Stimulated activated CD4-positive, alpha-beta T cell treated with anti-CD3 and anti-CD28 coated beads, Interleukin-4, amount 100 ng/mL, for 1 hour (primary cell): ENCODE measurements around the gene SH2D4B.

ENCODE experiments used
- DNase-seq: peaks from one replicate; pipeline ENCODE4 v3.0.0-alpha.2; 2020

SH2D4B gene

DNA sequence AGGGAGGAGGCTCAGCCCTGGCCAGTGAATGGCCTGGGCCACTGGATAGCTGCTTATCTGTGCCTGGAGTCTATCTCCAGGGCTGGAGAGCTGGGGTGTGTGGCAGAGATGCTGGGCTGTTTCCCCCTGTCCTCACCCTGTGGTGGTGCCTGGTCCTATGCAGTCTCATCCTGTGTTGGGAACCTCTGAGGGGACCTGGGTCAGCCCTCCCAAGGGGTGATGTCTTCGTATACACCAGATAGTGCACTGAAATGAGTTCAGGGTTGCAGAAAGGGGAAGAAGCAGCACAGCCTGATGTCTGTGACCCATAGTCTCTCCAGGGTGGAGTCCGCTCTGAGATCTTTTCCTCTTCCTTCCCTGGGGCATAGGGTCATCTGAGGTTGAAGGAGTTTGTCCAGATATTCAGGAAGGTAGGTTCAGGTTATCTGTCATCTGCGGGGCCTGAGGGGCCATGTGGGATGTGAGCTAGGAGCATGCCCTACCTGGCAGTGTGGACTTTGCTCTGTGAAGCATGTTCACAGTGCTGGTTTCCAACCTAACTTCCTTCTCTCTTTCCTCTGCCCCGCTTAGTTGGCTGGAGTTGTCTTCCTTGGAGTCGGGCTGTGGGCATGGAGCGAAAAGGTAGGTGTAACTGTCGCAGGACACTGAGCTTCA lies 33.4 kb upstream of the SH2D4B start:
- no peak for DNase-seq

DNA sequence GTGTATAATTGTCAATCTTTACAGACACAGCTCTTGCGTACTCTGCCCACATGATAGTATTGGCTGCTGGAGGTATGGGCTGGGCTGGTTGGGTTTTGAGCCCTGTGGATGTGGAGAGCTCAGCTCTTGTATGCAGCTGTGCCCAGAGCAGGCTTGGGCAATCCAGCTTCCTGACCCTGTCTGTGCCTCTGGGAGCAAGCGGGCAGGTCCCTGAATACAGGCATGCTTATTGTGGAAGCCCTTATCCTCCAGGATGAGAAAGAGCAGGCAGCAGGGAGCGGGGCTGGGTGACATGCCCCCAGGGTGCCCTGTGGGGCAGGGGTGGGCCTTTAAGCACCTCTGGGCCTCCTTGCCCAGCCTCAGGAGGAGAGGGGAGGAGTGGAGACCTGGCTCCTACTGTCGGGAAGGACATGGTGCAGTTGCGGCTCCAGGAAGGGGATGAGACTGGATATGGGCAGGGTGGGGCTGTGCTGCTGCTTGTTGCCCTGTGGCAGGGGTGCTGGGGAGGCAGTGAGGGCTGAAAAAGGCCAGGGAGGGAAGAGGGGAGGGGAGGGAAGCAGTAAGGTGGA lies 32.7 kb upstream of the SH2D4B start:
- DNase-seq: no peak

DNA sequence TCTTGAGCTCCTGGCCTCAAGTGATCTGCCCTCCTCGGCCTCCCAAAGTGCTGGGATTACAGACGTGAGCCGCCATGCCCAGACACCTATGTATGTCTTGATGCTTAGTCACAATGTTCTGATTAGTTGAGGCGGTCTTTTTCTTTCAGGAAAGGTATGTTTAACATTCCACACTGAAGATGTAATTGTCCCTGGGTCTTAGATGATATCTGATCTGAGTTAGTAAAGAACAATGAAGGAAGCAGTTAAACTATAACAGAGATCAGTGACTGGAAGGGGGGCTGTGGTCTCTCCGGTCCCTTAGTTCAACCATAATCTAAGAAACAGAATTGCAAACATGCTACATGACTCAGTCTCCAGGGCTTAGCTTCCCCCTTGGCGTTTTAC lies 31.5 kb upstream of the SH2D4B start:
- DNase-seq: no peak

DNA sequence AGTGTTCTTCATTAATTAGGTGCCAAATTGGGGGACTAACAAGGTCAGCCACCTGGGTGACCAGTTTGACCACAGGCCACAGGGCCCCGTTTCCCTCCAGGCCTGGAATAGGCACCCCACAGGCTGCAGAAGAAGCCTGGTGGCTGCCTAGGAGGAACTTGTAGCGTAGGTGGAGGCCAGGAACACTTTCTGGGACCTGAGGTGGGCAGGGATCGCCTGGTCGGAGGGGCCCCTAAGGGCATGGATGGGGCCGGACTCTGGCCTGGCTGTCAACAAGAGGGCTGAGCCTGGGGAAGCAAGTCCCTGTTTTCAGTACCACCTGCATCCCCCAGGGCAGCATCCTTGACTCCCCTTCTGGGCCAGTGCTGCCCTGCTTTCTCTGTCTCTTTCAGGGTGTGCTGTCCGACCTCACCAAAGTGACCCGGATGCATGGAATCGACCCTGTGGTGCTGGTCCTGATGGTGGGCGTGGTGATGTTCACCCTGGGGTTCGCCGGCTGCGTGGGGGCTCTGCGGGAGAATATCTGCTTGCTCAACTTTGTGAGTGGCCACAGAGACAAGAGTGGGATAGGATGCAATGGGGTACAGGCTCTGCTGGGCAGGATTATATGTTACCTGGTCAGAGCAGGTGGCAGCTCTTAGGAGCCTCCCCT lies 30.7 kb upstream of the SH2D4B start:
- no peak for DNase-seq

DNA sequence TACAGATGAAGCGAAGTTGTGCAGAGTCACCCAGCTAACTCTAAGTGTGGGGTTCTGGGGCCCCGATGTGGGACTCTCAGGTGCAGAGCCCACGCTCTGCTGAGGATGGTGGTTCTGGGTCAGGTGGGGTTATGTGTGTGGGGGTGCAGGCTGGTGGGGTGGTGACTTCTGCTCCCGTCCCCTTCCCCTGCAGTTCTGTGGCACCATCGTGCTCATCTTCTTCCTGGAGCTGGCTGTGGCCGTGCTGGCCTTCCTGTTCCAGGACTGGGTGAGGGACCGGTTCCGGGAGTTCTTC lies 28.6 kb upstream of the SH2D4B start:
- DNase-seq: no peak

DNA sequence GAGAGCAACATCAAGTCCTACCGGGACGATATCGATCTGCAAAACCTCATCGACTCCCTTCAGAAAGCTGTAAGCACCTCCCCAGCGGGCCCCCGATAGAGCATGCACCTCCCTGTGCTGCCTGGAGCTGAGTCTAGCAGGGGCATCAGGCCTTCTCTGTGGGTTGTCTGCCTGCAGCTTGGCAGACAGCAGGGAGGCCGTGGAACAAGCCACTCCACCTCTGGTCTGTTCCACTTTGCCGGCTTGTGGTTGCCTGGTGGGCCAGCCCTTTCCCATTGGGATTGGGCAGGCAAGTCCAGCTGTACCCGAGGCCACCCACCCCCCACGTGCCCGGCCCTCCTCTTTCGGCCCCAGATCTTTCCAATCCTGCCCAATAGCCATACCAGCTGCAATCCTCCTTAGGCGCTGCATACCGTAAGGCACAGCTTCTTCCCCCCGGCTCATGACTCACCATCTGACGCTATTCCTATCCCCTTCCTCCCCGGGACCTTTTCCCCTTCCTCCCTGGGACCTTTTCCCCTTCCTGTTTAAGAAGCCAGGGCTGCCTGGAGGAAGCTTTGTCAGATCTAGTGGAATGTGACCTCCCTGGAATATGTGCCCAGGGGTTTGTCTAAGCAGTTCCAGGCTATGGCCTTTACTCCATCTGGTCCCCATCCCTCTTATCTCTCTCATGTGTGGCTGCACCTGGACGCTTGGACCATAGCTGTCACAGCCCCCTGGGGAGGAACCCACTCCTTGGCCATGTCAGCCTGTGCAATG lies 28.1 kb upstream of the SH2D4B start:
- DNase-seq: no peak

DNA sequence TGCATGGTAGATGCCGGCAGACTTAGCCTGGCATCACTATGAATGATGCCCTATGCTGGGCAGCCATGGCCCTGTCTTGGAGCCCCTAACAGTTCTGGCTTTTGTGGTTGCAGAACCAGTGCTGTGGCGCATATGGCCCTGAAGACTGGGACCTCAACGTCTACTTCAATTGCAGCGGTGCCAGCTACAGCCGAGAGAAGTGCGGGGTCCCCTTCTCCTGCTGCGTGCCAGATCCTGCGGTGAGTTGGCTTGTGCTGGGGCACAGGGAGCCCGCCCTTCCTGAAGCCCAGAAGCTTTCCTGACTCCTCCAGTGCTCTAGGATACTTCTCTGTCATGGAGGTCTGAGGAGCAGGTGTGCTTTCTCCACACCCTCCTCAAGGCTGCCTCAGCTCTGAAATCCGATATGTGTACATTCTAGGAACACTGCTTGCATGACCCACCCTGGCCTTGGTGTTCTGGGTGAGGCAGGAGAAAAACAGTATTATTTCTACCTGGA lies 25.6 kb upstream of the SH2D4B start:
- DNase-seq: no peak

DNA sequence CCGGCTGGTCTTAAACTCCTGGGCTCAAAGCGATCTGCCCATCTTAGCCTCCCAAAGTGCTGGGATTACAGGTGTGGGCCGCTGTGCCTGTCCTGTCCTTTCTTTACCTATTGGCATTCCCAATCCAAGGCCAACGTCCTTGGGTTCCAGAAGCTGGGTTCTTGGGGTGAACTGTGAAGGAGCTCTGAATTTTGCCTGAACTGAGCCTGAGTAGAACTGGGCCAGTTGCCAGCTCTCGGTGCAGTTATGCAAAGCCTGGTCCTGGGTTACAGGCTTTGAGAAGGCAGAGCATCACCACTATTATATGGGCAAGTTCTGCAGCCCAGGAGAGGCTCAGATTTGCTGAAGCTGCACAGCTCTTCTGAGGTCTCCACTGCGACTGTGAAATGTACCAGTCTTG lies 24.6 kb upstream of the SH2D4B start:
- DNase-seq: no peak

DNA sequence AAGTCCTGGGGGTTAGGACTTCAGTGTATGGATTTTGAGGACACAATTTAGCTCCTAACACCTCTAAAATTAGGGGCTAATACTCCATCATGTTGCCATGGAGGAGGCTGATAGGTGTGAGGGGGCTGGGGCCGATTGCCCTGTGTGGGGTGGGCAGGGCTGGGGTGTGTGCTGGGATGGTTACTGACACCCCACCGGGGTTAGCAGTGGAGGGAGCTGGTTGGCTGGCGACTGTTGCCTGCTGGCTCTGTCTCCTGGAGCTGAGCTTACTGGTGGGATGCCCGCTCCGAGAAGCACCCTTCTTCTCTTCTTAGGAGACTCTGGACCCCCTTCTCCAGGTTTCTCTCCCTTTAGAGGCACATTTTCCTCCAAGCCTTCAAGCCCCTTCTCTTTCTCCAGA lies 22.2 kb upstream of the SH2D4B start:
- no peak for DNase-seq

DNA sequence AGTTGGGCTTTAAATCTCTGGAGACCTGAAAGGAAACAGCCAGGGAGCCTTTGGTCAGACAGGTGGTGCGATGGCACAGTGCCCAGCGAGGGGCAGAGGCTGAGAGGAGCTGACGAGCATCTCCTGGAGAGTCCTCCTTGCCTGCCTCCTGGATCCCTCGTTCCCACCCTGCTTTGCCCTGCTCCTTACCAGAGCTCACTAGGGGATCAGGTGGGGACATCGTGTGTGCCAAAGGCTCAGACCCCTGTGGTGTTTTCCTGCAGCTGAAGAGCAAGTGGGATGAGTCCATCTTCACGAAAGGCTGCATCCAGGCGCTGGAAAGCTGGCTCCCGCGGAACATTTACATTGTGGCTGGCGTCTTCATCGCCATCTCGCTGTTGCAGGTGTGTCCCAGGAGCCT lies 21.8 kb upstream of the SH2D4B start:
- DNase-seq: no peak

DNA sequence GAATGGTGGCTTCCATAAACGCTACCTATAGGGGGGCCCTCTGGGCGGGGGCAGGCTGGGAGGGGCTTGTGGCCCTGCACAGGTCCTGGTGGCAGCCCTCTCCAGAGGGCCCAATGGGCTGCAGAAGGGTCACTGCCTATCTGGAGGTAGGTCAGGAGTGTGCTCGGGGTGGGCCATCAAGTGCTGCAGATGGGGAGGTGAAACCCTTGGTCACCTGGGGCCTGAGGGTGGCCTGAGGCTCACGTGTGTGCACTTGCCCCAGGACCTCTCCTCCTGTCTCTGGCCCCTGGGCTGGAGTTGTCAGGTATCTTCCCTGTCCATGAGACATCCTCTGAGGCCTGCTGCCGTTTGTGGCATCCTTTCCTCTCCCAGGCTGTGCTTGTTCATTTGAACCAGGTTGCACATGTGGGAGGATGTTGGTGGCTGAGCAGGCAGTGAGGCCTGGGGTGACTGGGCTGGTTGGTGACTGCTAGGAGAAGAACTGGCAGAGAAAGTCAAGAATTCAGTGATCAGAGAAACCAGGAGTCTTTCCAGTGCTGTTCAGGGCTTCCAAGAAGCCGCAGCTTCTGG lies 21.1 kb upstream of the SH2D4B start:
- DNase-seq: no peak

DNA sequence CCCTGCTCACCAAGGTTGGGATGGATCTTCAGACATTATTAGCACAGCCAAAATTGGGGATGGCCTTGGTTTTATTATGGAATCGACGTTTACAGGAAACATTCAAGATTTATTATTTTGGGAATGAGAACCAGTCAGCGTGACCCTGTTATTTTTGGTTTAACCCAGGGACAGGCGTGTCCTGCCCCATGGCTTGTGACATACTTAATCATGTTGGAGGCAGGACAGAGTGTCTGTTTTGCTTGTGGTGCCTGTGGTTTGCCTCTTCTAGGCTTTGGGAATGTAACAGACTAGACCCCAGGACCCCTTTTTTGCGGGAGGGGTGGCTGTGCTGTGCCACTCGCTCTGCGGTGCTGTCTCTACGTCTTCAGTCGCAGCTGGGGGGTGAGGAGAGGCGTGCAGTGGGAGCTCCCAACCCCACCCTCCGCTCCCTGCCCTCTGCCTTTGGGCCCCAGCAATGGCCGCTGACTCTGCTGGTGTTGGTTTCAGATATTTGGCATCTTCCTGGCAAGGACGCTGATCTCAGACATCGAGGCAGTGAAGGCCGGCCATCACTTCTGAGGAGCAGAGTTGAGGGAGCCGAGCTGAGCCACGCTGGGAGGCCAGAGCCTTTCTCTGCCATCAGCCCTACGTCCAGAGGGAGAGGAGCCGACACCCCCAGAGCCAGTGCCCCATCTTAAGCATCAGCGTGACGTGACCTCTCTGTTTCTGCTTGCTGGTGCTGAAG lies 20.1 kb upstream of the SH2D4B start:
- no peak for DNase-seq

DNA sequence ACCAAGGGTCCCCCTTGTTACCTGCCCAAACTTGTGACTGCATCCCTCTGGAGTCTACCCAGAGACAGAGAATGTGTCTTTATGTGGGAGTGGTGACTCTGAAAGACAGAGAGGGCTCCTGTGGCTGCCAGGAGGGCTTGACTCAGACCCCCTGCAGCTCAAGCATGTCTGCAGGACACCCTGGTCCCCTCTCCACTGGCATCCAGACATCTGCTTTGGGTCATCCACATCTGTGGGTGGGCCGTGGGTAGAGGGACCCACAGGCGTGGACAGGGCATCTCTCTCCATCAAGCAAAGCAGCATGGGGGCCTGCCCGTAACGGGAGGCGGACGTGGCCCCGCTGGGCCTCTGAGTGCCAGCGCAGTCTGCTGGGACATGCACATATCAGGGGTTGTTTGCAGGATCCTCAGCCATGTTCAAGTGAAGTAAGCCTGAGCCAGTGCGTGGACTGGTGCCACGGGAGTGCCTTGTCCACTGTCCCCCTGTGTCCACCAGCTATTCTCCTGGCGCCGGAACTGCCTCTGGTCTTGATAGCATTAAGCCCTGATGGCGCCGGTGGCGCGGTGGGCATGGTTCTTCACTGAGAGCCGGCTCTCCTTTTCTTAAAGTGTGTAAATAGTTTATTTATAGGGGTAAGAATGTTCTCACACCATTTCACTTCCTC lies 19.4 kb upstream of the SH2D4B start:
- DNase-seq: no peak

DNA sequence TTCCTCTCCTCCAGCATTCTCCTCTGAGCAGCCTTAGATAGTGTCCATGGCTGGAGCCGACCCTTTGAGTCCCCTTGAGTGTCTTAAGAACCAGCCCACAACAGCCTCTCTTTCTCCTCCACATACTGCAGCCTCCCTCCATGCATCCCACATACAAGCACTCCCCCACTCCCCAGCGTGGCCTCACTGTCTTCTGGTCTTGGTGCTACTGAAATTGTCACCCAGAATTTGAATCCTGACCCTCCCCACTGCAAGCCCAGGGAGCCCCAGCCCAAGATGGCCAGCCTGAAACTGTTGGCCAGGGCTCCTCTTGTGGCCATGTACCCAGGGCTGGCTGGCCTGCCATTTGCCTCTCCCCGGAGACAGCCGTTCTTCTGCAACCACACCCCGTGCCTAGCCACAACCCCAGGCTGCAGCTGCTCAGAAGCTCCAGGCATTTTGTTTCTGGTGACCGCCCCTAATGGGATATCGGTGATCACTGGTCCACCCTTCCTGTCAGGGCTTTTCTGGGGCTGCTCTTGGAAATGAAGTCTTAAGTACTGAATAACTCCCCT lies 18.8 kb upstream of the SH2D4B start:
- DNase-seq: no peak

DNA sequence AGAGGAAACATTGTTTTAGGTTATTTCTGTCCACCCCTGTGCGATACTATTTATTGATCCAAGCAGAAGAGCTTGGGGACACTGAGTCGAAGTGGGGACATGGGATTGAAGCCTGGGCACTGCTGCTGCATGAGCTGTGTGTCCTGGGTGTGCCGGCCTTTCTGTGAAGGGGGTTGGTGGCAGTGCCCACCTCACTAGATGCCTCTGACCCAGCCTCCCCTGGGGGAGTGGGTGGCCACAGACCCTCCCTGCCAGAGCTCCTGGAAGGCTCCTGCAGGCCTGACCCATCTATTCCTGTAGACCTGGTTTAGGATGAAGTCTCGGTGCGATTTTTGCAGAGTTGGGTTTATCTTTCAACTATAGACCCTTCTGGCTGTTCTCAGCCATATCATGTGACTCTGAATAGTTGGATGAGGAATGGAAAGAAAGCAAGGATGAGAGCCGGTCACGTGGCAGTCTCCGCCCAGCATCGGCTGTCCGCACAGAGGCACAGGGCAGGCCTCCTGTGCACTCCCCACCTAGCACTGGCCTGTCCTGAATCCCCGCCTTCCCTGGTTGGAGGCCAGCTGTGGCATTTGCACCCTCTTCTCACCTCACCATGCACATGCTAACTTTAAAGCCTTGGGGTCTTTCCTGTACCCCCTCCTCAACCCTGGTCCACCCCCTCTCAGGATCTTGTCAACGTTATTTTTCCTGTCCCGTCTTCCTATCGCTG lies 17.6 kb upstream of the SH2D4B start:
- no peak for DNase-seq

DNA sequence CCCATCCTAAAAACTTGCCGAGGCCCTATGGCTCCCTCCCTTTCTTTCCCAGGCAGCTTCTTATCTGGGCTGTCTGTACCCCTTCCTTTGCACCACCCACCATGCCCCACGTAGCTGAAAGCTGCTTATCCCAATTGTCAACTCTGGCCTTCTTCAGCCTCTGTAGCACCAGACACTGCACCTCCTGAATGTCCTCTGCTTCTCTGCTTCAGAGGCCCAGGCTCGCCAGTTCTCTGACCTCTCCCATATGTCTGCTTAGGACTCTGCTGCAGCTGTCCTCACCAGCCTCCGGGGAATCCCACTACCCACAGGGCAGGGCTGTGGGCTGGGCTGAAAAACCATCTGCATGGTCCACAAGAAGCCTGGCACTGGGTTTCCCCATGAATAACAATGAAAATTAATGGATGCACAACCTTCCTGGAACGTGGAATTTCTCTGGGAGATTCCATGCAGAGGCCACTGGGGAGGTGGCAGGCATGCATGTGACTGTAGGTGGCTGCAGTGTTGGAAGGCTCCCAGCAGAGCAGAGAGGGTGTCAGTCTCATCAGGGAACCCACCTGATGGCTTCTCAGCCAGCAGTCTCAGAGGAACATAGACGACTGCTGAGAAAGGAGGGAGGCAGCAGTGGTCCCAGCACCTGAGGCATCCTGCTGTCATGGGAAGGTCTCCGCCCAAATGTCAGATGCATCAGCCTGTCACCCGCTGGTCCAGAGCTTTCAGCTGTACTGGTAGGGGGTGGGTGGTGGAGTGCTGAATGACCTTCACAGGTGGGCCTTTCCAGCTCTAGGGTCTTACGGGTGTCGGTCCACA lies 16.8 kb upstream of the SH2D4B start:
- DNase-seq: no peak

DNA sequence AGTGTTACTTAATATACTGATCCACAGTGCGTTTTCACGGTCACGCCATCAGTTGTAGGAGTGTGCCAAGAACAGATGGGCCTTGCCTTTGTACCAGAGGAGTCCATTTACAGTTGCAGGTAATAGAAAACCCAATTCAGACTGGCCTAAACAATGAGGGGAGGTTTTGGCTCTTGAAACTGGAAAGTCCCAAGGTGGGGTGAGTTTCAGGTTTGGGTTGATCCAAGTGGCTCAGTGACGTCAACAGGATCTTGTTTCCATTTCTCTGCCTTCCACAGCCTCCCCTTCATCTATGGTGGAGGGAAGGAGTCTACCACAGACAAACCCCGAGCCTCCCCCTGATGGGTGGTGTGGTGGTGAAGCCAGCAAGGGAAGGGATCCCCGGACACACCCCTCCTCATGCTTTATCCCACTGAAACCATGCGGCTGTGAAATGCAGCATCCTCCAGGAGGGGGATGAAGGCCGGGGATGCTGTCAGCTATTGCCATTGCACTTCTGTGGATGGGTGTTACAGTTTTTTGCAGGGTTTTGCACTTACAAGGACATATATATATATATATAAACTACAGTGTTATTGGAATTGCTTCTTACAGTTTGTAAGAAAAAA lies 14.8 kb upstream of the SH2D4B start:
- DNase-seq: no peak

DNA sequence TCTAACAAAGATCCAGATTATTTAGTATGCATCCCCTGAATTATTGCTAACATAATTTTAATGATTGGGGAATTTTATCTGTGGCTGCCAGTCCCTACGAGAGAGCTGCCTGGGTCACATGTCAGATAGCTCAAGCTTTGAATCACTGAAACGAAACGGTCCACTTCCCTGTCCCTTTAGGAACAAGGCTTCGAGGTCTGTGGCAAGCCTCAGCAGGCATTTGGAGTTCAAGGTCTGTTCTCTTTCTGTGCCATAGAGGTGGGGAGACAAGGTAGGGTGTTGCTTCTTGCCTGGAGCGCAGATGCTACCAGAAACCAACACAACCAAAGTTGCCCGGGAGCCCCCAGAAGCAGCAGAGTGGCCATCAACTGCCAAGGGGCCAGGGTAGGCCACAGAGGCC lies 13.9 kb upstream of the SH2D4B start:
- DNase-seq: no peak

DNA sequence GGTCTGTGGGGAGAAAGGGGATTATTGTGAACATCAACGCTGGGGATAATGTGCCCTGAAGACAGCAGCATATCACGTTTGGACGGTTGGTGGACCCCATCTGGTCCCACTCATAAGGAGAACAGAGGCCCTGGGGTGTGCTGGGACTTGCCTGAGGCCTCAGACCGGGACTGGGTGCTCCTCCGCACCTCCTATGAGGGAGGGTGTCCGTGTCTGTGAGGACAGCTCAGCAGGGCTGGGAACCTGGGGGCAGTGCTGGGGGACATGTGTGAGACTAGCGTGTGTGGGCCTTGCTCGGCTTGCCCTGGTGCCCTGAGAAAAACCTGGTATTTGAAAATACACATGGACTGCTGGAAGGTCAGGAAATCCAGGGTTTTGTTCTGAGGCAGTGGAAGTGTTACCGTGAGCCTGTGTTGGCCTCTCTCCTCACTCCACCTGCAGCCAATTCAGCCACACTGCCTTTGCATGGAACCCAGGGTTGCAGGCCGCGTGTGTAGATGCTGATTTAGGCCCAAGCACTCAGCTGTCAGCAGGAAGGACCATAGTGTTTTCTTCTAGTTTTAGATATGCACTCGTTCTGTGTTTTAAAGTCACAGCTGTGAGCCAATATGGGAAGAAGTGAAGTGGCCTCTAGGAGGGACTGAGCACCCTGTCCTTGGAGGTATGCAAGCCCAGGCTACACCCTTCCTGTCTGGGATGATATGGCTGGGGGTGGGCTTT lies 13.4 kb upstream of the SH2D4B start:
- no peak for DNase-seq
